ENCODE data around the gene SLC25A22. TPM values are rescaled to one million over a fixed set of nuclear protein-coding genes. Genes with fewer than 3 reads are reported as not detected.

Gene SLC25A22
- total RNA-seq, 1 experiment from 2014 or later = 38.1 TPM

GRCh38 chr11:795634-796564 is 2.2 kb downstream of the SLC25A22 start:
- POLR2A ChIA-PET (ENCODE audit: low non-redundant PET) = no interaction called here
- H3K9me3 ChIP-seq (ENCODE audit: low read depth, low read length, poor library complexity, severe bottlenecking) = no peaks in the 10 kb centered on the region
- TF ChIP-seq EZH2 (IDR thresholded peaks at IDR 0.05; ENCODE audit: borderline replicate concordance, low read depth, low read length, poor library complexity, severe bottlenecking) = no peak
- TF ChIP-seq, protein P1, sequence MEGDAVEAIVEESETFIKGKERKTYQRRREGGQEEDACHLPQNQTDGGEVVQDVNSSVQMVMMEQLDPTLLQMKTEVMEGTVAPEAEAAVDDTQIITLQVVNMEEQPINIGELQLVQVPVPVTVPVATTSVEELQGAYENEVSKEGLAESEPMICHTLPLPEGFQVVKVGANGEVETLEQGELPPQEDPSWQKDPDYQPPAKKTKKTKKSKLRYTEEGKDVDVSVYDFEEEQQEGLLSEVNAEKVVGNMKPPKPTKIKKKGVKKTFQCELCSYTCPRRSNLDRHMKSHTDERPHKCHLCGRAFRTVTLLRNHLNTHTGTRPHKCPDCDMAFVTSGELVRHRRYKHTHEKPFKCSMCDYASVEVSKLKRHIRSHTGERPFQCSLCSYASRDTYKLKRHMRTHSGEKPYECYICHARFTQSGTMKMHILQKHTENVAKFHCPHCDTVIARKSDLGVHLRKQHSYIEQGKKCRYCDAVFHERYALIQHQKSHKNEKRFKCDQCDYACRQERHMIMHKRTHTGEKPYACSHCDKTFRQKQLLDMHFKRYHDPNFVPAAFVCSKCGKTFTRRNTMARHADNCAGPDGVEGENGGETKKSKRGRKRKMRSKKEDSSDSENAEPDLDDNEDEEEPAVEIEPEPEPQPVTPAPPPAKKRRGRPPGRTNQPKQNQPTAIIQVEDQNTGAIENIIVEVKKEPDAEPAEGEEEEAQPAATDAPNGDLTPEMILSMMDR (conservative IDR thresholded peaks at IDR 0.05; ENCODE audit: low read depth, low read length) = no peak
- no TSS peak for BruUV-seq (replicated peaks)
- peak; percentile 83 for DNase-seq (ENCODE audit: low spot score)
- peak overlapping the region; percentile 89 for H3K27ac ChIP-seq (ENCODE audit: low read depth, low read length, poor library complexity, severe bottlenecking)
- intact Hi-C loops (cut with micrococcal nuclease; ENCODE audit: unreplicated experiment) = no loop called here
- H3K4me3 ChIP-seq (ENCODE audit: low read depth, low read length, poor library complexity, severe bottlenecking) = peak overlapping the region; percentile 75
- peaks cover 12% of the 10 kb centered on the region for H3K36me3 ChIP-seq (ENCODE audit: insufficient read depth, low read length, poor library complexity, severe bottlenecking)
- CTCF ChIA-PET = interaction anchor here (0.6 kb wide), 1 partner anchor 15 kb away, joined by 3 read pairs; no protein-coding TSS in a partner anchor
- peaks cover 7% of the 10 kb centered on the region for H3K4me1 ChIP-seq (ENCODE audit: insufficient read depth, low read length, poor library complexity, severe bottlenecking)
- no peaks in the 10 kb centered on the region for H3K27me3 ChIP-seq (replicated peaks; ENCODE audit: insufficient read depth, low read depth, low read length, poor library complexity)

GRCh38 chr11:794766-795633 is 3.1 kb downstream of the SLC25A22 start:
- DNase-seq (ENCODE audit: low spot score) = no peak
- H3K4me1 ChIP-seq (ENCODE audit: insufficient read depth, low read length, poor library complexity, severe bottlenecking) = peaks cover 7% of the 10 kb centered on the region
- BruUV-seq (replicated peaks) = no TSS peak
- TF ChIP-seq, protein P1 (conservative IDR thresholded peaks at IDR 0.05; ENCODE audit: low read depth, low read length) = no peak
- TF ChIP-seq EZH2 (IDR thresholded peaks at IDR 0.05; ENCODE audit: borderline replicate concordance, low read depth, low read length, poor library complexity, severe bottlenecking) = no peak
- intact Hi-C loops (cut with micrococcal nuclease; ENCODE audit: unreplicated experiment) = no loop called here
- CTCF ChIA-PET = no interaction called here
- peak overlapping the region; percentile 61 for H3K27ac ChIP-seq (ENCODE audit: low read depth, low read length, poor library complexity, severe bottlenecking)
- POLR2A ChIA-PET (ENCODE audit: low non-redundant PET) = no interaction called here
- H3K9me3 ChIP-seq (ENCODE audit: low read depth, low read length, poor library complexity, severe bottlenecking) = no peaks in the 10 kb centered on the region
- H3K27me3 ChIP-seq (replicated peaks; ENCODE audit: insufficient read depth, low read depth, low read length, poor library complexity) = no peaks in the 10 kb centered on the region
- H3K4me3 ChIP-seq (ENCODE audit: low read depth, low read length, poor library complexity, severe bottlenecking) = peak overlapping the region; percentile 75
- peaks cover 9% of the 10 kb centered on the region for H3K36me3 ChIP-seq (ENCODE audit: insufficient read depth, low read length, poor library complexity, severe bottlenecking)

DNA sequence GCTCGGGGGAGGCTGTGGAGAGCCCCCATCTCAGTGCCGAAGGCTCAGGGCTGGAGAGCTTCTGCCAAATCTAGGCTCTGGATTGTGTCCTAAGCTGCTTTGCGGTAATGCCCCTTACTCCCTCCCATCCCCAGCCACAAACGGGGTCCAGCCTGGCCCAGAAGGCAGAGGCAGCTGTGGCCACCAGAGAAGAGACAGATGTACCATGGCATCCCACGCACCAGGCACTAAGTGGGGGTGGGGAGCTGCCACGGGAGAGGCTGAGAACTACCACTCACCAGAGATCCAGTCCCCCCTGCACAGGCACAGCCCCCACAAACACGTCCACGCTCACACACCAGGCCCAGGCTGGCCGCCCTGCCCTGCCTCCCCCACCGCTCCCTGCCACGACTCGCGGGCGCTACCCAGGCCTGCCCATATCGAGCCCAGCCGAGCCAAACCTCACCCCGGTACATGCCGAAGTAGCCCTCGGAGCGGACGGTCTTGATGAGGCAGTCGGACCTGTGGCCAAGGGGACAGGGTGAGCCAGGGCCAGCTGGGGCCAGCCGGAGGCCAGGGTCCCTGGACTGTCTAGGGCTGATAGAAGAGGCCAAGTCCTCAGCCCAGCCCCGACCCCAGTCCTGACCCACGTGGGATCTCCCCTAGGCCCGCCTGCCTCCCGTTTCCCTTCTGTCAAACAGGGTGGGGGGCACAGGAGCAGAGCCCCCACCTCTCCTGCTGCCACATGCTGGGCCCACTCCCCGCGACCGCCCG is 3.9 kb downstream of the SLC25A22 start:
- Histone ChIP-seq H3K27me3 (replicated peaks; ENCODE audit: insufficient read depth, low read depth, low read length, poor library complexity) (no peaks in the 10 kb centered on the region), H3K36me3 (ENCODE audit: insufficient read depth, low read length, poor library complexity, severe bottlenecking) (peaks cover 5% of the 10 kb centered on the region), H3K9me3 (ENCODE audit: low read depth, low read length, poor library complexity, severe bottlenecking) (no peaks in the 10 kb centered on the region), H3K4me3 (ENCODE audit: low read depth, low read length, poor library complexity, severe bottlenecking) (no peak overlapping the region), H3K27ac (ENCODE audit: low read depth, low read length, poor library complexity, severe bottlenecking) (no peak overlapping the region), H3K4me1 (ENCODE audit: insufficient read depth, low read length, poor library complexity, severe bottlenecking) (peaks cover 10% of the 10 kb centered on the region)
- POLR2A ChIA-PET (ENCODE audit: low non-redundant PET) = no interaction called here
- intact Hi-C loops (cut with micrococcal nuclease; ENCODE audit: unreplicated experiment) = no loop called here
- DNase-seq (ENCODE audit: low spot score) = no peak
- TF ChIP-seq, protein P1 (conservative IDR thresholded peaks at IDR 0.05; ENCODE audit: low read depth, low read length) = no peak
- TF ChIP-seq EZH2 (IDR thresholded peaks at IDR 0.05; ENCODE audit: borderline replicate concordance, low read depth, low read length, poor library complexity, severe bottlenecking) = no peak
- CTCF ChIA-PET = no interaction called here
- no TSS peak for BruUV-seq (replicated peaks)

Data from A673 (cell line).